SK-N-SH treated with all-trans-retinoic acid at 6 μM for 48 hours (cell line): Measurements from ENCODE around the gene CHST11.

ENCODE experiments used
- ATAC-seq: fragments of 200-7000 bp; cut with Tn5 transposase; 3 replicates; pipeline ENCODE4 v1.9.1; 2020; ENCODE audit warnings: mild to moderate bottlenecking, moderate library complexity
- ARNTL ChIP-seq: fragments of 450-650 bp; formaldehyde crosslinking; IDR thresholded peaks from 2 replicates; pipeline ENCODE4 v1.5.0; 2020; ENCODE audit warnings: low read depth, mild to moderate bottlenecking, moderate library complexity, borderline replicate concordance
- BACH2 ChIP-seq: fragments of 250-450 bp; sonication (Bioruptor Pico); IDR thresholded peaks from 2 replicates; pipeline ENCODE4 v1.9.0; 2021; ENCODE audit warnings: mild to moderate bottlenecking, borderline replicate concordance
- CREB5 ChIP-seq: fragments of 250-450 bp; sonication (Bioruptor Pico); IDR thresholded peaks from 2 replicates; pipeline ENCODE4 v1.5.1; 2020; ENCODE audit warnings: low read depth, mild to moderate bottlenecking, moderate library complexity
- CSRNP3 ChIP-seq: fragments of 250-450 bp; sonication (Bioruptor Pico); IDR thresholded peaks from 2 replicates; pipeline ENCODE4 v1.5.1; 2021; ENCODE audit warnings: mild to moderate bottlenecking, moderate library complexity
- ESRRG ChIP-seq: fragments of 250-450 bp; sonication (Bioruptor Pico); IDR thresholded peaks from 2 replicates; pipeline ENCODE4 v1.6.1; 2021; ENCODE audit warnings: mild to moderate bottlenecking
- ISL1 ChIP-seq: fragments of 250-450 bp; sonication (Bioruptor Pico); IDR thresholded peaks from 2 replicates; pipeline ENCODE4 v2.1.2; 2022; ENCODE audit warnings: mild to moderate bottlenecking, moderate library complexity
- OSR1 ChIP-seq: fragments of 250-450 bp; sonication (Bioruptor Pico); IDR thresholded peaks from 2 replicates; pipeline ENCODE4 v1.8.0; 2022; ENCODE audit warnings: moderate library complexity, mild to moderate bottlenecking, inconsistent platforms
- PATZ1 ChIP-seq: fragments of 250-450 bp; sonication (Bioruptor Pico); IDR thresholded peaks from 2 replicates; pipeline ENCODE4 v1.8.0; 2020; ENCODE audit warnings: mild to moderate bottlenecking, moderate library complexity, borderline replicate concordance
- POU6F1 ChIP-seq: fragments of 250-450 bp; sonication (Bioruptor Pico); IDR thresholded peaks from 2 replicates; pipeline ENCODE4 v1.8.0; 2021; ENCODE audit warnings: low read depth, mild to moderate bottlenecking, moderate library complexity, borderline replicate concordance
- PPARA ChIP-seq: fragments of 250-450 bp; sonication (Bioruptor Pico); IDR thresholded peaks from 2 replicates; pipeline ENCODE4 v1.5.0; 2020; ENCODE audit warnings: mild to moderate bottlenecking, borderline replicate concordance
- RARB ChIP-seq: fragments of 250-450 bp; sonication (Bioruptor Pico); IDR thresholded peaks from 2 replicates; pipeline ENCODE4 v1.8.0; 2021; ENCODE audit warnings: mild to moderate bottlenecking, moderate library complexity
- SNAI2 ChIP-seq: fragments of 250-450 bp; sonication (Bioruptor Pico); IDR thresholded peaks from 2 replicates; pipeline ENCODE4 v1.5.0; 2020; ENCODE audit warnings: mild to moderate bottlenecking, moderate library complexity
- TCF4 ChIP-seq: fragments of 250-450 bp; sonication (Bioruptor Pico); IDR thresholded peaks from 2 replicates; pipeline ENCODE4 v1.8.0; 2021; ENCODE audit warnings: mild to moderate bottlenecking, moderate library complexity, borderline replicate concordance
- TOX ChIP-seq: fragments of 250-450 bp; sonication (Bioruptor Pico); IDR thresholded peaks from 2 replicates; pipeline ENCODE4 v1.8.0; 2021; ENCODE audit warnings: mild to moderate bottlenecking, moderate library complexity, borderline replicate concordance
- TSHZ2 ChIP-seq: fragments of 250-450 bp; sonication (Bioruptor Pico); IDR thresholded peaks from 2 replicates; pipeline ENCODE4 v1.5.0; 2020; ENCODE audit warnings: mild to moderate bottlenecking, moderate library complexity
- ZC3H10 ChIP-seq: fragments of 250-450 bp; sonication (Bioruptor Pico); IDR thresholded peaks from 2 replicates; pipeline ENCODE4 v1.5.1; 2021; ENCODE audit warnings: mild to moderate bottlenecking, moderate library complexity
- ZFP3 ChIP-seq: fragments of 250-450 bp; sonication (Bioruptor Pico); IDR thresholded peaks from 2 replicates; pipeline ENCODE4 v1.5.0; 2020; ENCODE audit warnings: mild to moderate bottlenecking, moderate library complexity
- ZFP30 ChIP-seq: fragments of 450-650 bp; formaldehyde crosslinking; IDR thresholded peaks from 2 replicates; pipeline ENCODE4 v1.5.0; 2022; ENCODE audit warnings: mild to moderate bottlenecking, moderate library complexity
- ZNF70 ChIP-seq: fragments of 450-650 bp; formaldehyde crosslinking; IDR thresholded peaks from 2 replicates; pipeline ENCODE4 v1.5.0; 2020; ENCODE audit warnings: mild to moderate bottlenecking, moderate library complexity

CHST11 gene

GRCh38 chr12:104535369-104535768 is 78.6 kb downstream of the CHST11 start:
- TF ChIP-seq TCF4 (0 out of 2 replicates have a peak, but pooled peaks have one; percentile 23), PPARA (CRISPR knock-in tag) (no peak)
- TF ChIP-seq, all 23 proteins: peak for 1
- peak; percentile 83 for ATAC-seq

- TF ChIP-seq PATZ1 (CRISPR knock-in tag): no peak
- TF ChIP-seq TSHZ2 (CRISPR knock-in tag): no peak
- no peak for TF ChIP-seq TCF4
- no peak for TF ChIP-seq SNAI2
- no peak for TF ChIP-seq TOX
- no peak for TF ChIP-seq CREB5
- no peak for TF ChIP-seq RARB (CRISPR knock-in tag)
- TF ChIP-seq ARNTL (CRISPR knock-in tag): no peak
- no peak for TF ChIP-seq ISL1 (CRISPR knock-in tag)
- TF ChIP-seq CSRNP3: no peak
- TF ChIP-seq ESRRG (CRISPR knock-in tag): no peak
- no peak for ATAC-seq
These were observed 80.1 kb downstream of the CHST11 start for GRCh38 chr12:104536841-104537240.

- TF ChIP-seq ZFP30: no peak
- TF ChIP-seq ARNTL (CRISPR knock-in tag): no peak
- TF ChIP-seq OSR1 (CRISPR knock-in tag): no peak
- TF ChIP-seq ISL1 (CRISPR knock-in tag): no peak
- no peak for TF ChIP-seq PATZ1 (CRISPR knock-in tag)
- TF ChIP-seq POU6F1 (CRISPR knock-in tag): no peak
- no peak for TF ChIP-seq CSRNP3
- TF ChIP-seq BACH2 (CRISPR knock-in tag): no peak
- TF ChIP-seq ZNF70 (CRISPR knock-in tag): no peak
- TF ChIP-seq TSHZ2 (CRISPR knock-in tag): no peak
- TF ChIP-seq ZFP3 (CRISPR knock-in tag): no peak
- no peak for TF ChIP-seq TOX
- no peak for TF ChIP-seq ZC3H10
- TF ChIP-seq, all 23 proteins: peak for 0
- no peak for ATAC-seq
These were observed 81.3 kb downstream of the CHST11 start for GRCh38 chr12:104538056-104538455.
